Activated naive CD4-positive, alpha-beta T cell treated with anti-CD3 and anti-CD28 coated beads, Interleukin-2, amount 10 ng/mL, durations not matched to agents 7 days and 5 days (primary cell): ENCODE measurements around the gene TCF7L1.
A peak's percentile ranks its signal among the peaks of the same experiment; 100 is the strongest.

Experiments used
- CTCF ChIA-PET: fragments of 350-600 bp; sonication (Branson Sonifier 250); formaldehyde crosslinking; loops from one replicate; lab custom pipeline; 2021; ENCODE audit warnings: antibody characterized with exemption; lab: Charles Lee
- DNase-seq: peaks from one replicate; pipeline ENCODE4 v3.0.0-alpha.2; 2020
- H3K27ac Mint-ChIP-seq: one replicate; pipeline ENCODE4 v1.8.0; 2021; ENCODE audit warnings: mild to moderate bottlenecking, moderate library complexity, mixed read lengths
- H3K27me3 Mint-ChIP-seq: one replicate; pipeline ENCODE4 v1.8.0; 2021; ENCODE audit warnings: mild to moderate bottlenecking, mixed read lengths
- H3K36me3 Mint-ChIP-seq: one replicate; pipeline ENCODE4 v1.8.0; 2021; ENCODE audit warnings: mixed read lengths
- H3K4me1 Mint-ChIP-seq: one replicate; pipeline ENCODE4 v1.8.0; 2021; ENCODE audit warnings: mixed read lengths
- H3K4me3 Mint-ChIP-seq: one replicate; pipeline ENCODE4 v1.8.0; 2021; ENCODE audit warnings: mild to moderate bottlenecking, moderate library complexity, mixed read lengths
- H3K9me3 Mint-ChIP-seq: one replicate; pipeline ENCODE4 v1.8.0; 2021; ENCODE audit warnings: mixed read lengths

The TCF7L1 gene

GRCh38 chr2:85177031-85177824 lies 44.0 kb downstream of the TCF7L1 start:
- CTCF ChIA-PET, result interaction anchor here (0.9 to 1.8 kb wide), 2 partner anchors 8 to 9 kb away, joined by 3 to 6 read pairs; no protein-coding TSS in a partner anchor
- Mint-ChIP-seq H3K27me3 (peaks cover 18% of the 10 kb centered on the region), H3K4me1 (peaks cover 11% of the 10 kb centered on the region), H3K36me3 (no peaks in the 10 kb centered on the region), H3K9me3 (no peaks in the 10 kb centered on the region), H3K27ac (no peak overlapping the region), H3K4me3 (no peak overlapping the region)
- no peak for DNase-seq

DNA sequence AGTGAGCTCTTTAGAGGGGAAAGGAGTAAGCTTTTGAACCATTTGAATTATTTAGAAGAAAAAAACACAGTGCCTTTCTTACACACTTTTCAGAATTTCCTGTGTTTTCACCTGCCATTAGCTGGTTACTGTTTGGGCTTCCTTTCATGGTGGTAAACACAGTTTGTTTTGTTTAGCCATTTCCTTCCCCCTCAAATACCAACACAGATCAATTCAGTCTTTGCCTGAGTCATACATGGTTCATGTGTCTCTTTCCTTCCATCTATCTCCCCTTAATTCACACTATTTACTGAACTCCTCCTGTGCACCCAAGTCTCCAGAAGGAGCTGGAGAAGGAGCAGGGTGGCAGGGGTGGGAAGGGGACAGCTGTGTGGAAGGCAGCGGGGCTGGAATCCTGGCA lies 45.0 kb downstream of the TCF7L1 start:
- CTCF ChIA-PET, result interaction anchor here (0.9 kb wide), 1 partner anchor 8 kb away, joined by 3 read pairs; no protein-coding TSS in a partner anchor
- Mint-ChIP-seq H3K4me3 (no peak overlapping the region), H3K9me3 (no peaks in the 10 kb centered on the region), H3K27me3 (peaks cover 22% of the 10 kb centered on the region), H3K27ac (no peak overlapping the region), H3K36me3 (no peaks in the 10 kb centered on the region), H3K4me1 (peaks cover 11% of the 10 kb centered on the region)
- no peak for DNase-seq

DNA sequence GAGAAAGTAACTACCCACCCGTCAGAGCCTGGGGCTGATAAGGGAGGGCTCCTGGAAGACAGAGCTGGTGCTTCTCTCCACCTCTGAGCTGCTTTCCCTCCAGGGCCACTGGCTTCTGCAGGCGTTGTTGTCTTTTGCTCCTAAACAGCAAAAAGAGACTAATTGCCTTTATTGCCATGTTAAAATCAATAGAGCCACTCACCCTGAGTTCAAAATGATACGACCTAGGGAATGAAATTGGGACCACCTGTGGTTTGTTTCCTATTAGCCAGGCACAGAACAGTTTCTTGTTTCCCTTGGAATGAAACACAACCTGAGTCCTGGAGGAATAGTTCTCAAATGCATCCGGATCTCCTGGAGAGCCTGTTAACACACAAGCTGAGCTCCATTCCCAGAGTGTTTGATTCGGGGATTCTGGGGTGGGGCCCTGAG lies 45.8 kb downstream of the TCF7L1 start:
- no peak for DNase-seq
- CTCF ChIA-PET, result interaction anchor here (0.7 kb wide), 1 partner anchor 86 kb away, joined by 5 read pairs; no protein-coding TSS in a partner anchor
- peaks cover 11% of the 10 kb centered on the region for H3K4me1 Mint-ChIP-seq
- H3K9me3 Mint-ChIP-seq, result no peaks in the 10 kb centered on the region
- no peak overlapping the region for H3K27ac Mint-ChIP-seq
- peaks cover 22% of the 10 kb centered on the region for H3K27me3 Mint-ChIP-seq
- H3K4me3 Mint-ChIP-seq, result no peak overlapping the region
- no peaks in the 10 kb centered on the region for H3K36me3 Mint-ChIP-seq

DNA sequence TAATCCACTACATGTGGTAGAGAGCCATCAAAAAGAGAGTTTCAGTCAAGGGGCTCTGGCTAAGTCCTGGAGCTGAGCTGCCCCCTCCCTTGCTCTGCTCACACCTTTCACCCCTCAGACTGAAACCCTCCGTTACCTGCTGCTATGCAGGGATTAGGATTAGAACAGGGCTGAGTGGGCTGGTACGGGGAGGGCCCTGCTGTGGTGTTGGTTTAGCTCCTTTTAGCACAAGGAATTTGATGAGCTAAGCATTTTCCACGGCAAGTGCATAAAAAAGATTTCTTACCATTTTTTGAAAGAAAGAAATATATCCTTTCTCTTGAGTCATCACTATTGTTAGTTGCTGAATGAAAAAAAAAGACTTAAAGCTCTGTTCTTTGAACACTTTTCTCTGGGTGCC lies 46.3 kb downstream of the TCF7L1 start:
- Mint-ChIP-seq H3K4me3 (no peak overlapping the region), H3K9me3 (no peaks in the 10 kb centered on the region), H3K4me1 (peaks cover 11% of the 10 kb centered on the region), H3K36me3 (no peaks in the 10 kb centered on the region), H3K27me3 (peaks cover 22% of the 10 kb centered on the region), H3K27ac (no peak overlapping the region)
- CTCF ChIA-PET, result interaction anchor here (0.7 kb wide), 1 partner anchor 86 kb away, joined by 5 read pairs; no protein-coding TSS in a partner anchor
- DNase-seq, result no peak

GRCh38 chr2:85180322-85181133 lies 47.3 kb downstream of the TCF7L1 start:
- Mint-ChIP-seq H3K4me1 (peaks cover 11% of the 10 kb centered on the region), H3K4me3 (no peak overlapping the region), H3K27me3 (peaks cover 19% of the 10 kb centered on the region), H3K9me3 (no peaks in the 10 kb centered on the region), H3K27ac (peak overlapping the region; percentile 2), H3K36me3 (no peaks in the 10 kb centered on the region)
- CTCF ChIA-PET, result no interaction called here
- no peak for DNase-seq

- CTCF ChIA-PET, result interaction anchor here (0.9 kb wide), 1 partner anchor 18 kb away, joined by 3 read pairs; no protein-coding TSS in a partner anchor
- Mint-ChIP-seq H3K9me3 (no peaks in the 10 kb centered on the region), H3K36me3 (no peaks in the 10 kb centered on the region), H3K27me3 (peaks cover 21% of the 10 kb centered on the region), H3K4me3 (no peak overlapping the region), H3K27ac (no peak overlapping the region), H3K4me1 (peaks cover 11% of the 10 kb centered on the region)
- no peak for DNase-seq
Measured at GRCh38 chr2:85181134-85181631, 48.0 kb downstream of the TCF7L1 start.

- DNase-seq, result no peak
- no peaks in the 10 kb centered on the region for H3K36me3 Mint-ChIP-seq
- CTCF ChIA-PET, result interaction anchor here (0.6 to 0.9 kb wide), 2 partner anchors 19 to 115 kb away, joined by 3 read pairs; no protein-coding TSS in a partner anchor
- H3K4me1 Mint-ChIP-seq, result peaks cover 11% of the 10 kb centered on the region
- H3K4me3 Mint-ChIP-seq, result no peak overlapping the region
- H3K9me3 Mint-ChIP-seq, result no peaks in the 10 kb centered on the region
- H3K27ac Mint-ChIP-seq, result no peak overlapping the region
- H3K27me3 Mint-ChIP-seq, result peaks cover 21% of the 10 kb centered on the region
Measured at GRCh38 chr2:85181844-85182456, 48.8 kb downstream of the TCF7L1 start.

DNA sequence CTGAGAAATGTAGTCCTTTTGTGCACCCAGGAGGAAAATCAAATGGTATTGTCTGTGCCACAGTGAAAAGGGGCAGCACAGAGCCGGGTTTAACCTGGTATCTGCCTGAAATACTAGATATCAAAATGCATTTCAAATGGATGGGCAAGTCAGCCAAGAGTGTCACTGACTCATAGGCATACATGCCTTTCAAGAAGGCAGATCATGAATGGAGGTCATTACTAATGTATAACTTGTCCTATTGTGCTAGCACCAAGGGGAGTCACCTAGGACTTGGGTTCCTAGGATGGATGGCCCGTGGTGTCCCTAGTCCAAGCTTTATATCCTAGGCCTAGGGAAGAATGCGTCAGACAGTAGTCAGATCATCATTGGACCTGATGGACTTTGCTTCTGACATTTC lies 49.9 kb downstream of the TCF7L1 start:
- Mint-ChIP-seq H3K27me3 (peaks cover 21% of the 10 kb centered on the region), H3K4me1 (peaks cover 7% of the 10 kb centered on the region), H3K36me3 (no peaks in the 10 kb centered on the region), H3K4me3 (no peak overlapping the region), H3K27ac (no peak overlapping the region), H3K9me3 (no peaks in the 10 kb centered on the region)
- CTCF ChIA-PET, result interaction anchor here (1.6 kb wide), 1 partner anchor 103 kb away, joined by 6 read pairs; no protein-coding TSS in a partner anchor
- no peak for DNase-seq

DNA sequence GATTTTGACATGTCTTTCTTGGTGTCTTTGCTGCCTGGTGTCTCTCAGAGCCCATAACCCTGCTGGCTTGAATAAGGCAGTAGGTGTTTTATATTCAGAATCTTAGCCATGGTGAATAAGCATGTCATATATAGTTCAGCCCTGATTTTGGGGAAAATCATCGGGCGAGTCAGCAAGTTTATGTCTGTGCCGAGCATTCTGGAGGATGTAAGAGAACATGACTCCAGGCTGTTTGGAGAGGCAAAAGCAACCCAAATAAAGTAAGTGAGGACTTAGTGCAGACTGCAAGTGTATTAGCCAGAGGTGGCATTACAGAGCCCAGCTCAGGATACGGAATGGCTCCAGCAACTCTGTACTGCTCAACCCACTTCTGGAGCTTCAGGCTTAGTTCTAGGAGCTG lies 50.3 kb downstream of the TCF7L1 start:
- no peak for DNase-seq
- CTCF ChIA-PET, result interaction anchor here (1.6 kb wide), 1 partner anchor 102 kb away, joined by 6 read pairs; no protein-coding TSS in a partner anchor

DNA sequence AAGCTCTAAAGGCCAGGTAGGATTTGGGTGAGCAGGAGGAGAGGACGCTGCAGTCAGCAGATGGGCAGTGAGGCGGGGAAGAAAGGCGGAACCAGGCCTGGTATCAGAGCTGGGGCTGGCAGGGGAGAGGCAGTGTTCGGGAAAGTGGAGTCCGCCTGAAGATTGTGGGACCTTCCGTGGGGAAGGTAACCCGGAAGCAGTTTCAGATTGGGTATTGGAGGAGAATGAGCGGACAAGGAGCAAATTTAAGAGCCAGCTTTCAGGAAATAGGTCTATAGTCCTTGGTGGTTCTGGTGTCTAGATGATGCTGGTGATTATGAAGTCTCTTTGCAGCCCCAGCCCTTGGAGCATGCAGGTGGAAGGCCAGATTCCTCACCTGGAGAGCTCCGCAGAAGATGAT lies 51.0 kb downstream of the TCF7L1 start:
- Mint-ChIP-seq H3K27ac (no peak overlapping the region), H3K36me3 (no peaks in the 10 kb centered on the region), H3K4me3 (no peak overlapping the region), H3K9me3 (no peaks in the 10 kb centered on the region), H3K4me1 (no peaks in the 10 kb centered on the region), H3K27me3 (peaks cover 17% of the 10 kb centered on the region)
- CTCF ChIA-PET, result interaction anchor here (1.0 to 1.9 kb wide), 3 partner anchors 8 to 859 kb away, joined by 3 to 6 read pairs (median 6); no protein-coding TSS in a partner anchor
- DNase-seq, result no peak

More for the DNA sequence above, 50.3 kb downstream of the TCF7L1 start:
- Mint-ChIP-seq H3K4me1 (peaks cover 3% of the 10 kb centered on the region), H3K4me3 (no peak overlapping the region), H3K9me3 (no peaks in the 10 kb centered on the region), H3K36me3 (no peaks in the 10 kb centered on the region), H3K27me3 (peaks cover 20% of the 10 kb centered on the region), H3K27ac (no peak overlapping the region)

DNA sequence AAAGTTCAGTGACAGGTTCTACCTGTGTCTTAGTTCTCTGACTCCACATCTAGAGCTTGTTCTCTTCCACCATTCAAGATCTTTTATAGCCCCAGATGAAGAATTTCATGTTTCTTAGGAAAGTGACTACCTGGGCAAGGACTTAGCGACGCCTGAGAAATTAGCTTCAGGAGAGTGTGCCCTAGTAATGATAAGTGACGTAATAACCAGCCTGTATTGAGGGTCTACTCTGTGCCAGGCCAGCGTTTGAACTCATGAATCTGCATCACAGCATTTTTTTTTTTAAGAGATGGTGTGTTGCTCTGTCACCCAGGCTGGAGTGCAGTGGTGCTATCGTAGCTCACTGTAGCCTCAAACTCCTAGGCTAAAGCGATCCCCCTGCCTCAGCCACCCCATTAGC lies 51.8 kb downstream of the TCF7L1 start:
- Mint-ChIP-seq H3K4me3 (no peak overlapping the region), H3K9me3 (no peaks in the 10 kb centered on the region), H3K4me1 (no peaks in the 10 kb centered on the region), H3K36me3 (no peaks in the 10 kb centered on the region), H3K27ac (no peak overlapping the region), H3K27me3 (peaks cover 21% of the 10 kb centered on the region)
- CTCF ChIA-PET, result interaction anchor here (0.6 to 3.5 kb wide), 4 partner anchors 9 to 860 kb away, joined by 3 to 10 read pairs (median 4); no protein-coding TSS in a partner anchor
- DNase-seq, result no peak

GRCh38 chr2:85185431-85185940 lies 52.3 kb downstream of the TCF7L1 start:
- Mint-ChIP-seq H3K9me3 (no peaks in the 10 kb centered on the region), H3K36me3 (no peaks in the 10 kb centered on the region), H3K27ac (no peak overlapping the region), H3K4me1 (no peaks in the 10 kb centered on the region), H3K4me3 (no peak overlapping the region), H3K27me3 (peaks cover 26% of the 10 kb centered on the region)
- no peak for DNase-seq
- CTCF ChIA-PET, result interaction anchor here (0.6 to 3.5 kb wide), 7 partner anchors 7 to 860 kb away, joined by 3 to 10 read pairs (median 3); no protein-coding TSS in a partner anchor

- H3K4me1 Mint-ChIP-seq, result no peaks in the 10 kb centered on the region
- peaks cover 26% of the 10 kb centered on the region for H3K27me3 Mint-ChIP-seq
- no peak overlapping the region for H3K27ac Mint-ChIP-seq
- no peak for DNase-seq
- no peaks in the 10 kb centered on the region for H3K36me3 Mint-ChIP-seq
- H3K9me3 Mint-ChIP-seq, result no peaks in the 10 kb centered on the region
- no peak overlapping the region for H3K4me3 Mint-ChIP-seq
- CTCF ChIA-PET, result interaction anchor here (3.5 kb wide), 1 partner anchor 112 kb away, joined by 10 read pairs; no protein-coding TSS in a partner anchor
Measured at GRCh38 chr2:85187069-85187468, 53.9 kb downstream of the TCF7L1 start.
